Stimulated activated CD4-positive, alpha-beta T cell treated with anti-CD3 and anti-CD28 coated beads, Interleukin-4, amount 100 ng/mL, for 24 hours (primary cell): ENCODE measurements around the gene ROBO1.
"Not testable (repeated sequence)": the region's sequence is repeated elsewhere in the genome, so short reads cannot be mapped to it uniquely, and the experiment has no call there.

Experiments used
- DNase-seq: peaks from one replicate; pipeline ENCODE4 v3.0.0-alpha.2; 2020

ROBO1 gene

GRCh38 chr3:79767905-79768267, at the start of gene ROBO1:
Gene ROBO1 (minus strand): TSS chr3:79767998.
- no peak for DNase-seq

GRCh38 chr3:79817224-79817623, 49.4 kb upstream of the ROBO1 start:
- DNase-seq: no peak

GRCh38 chr3:79815478-79815877, 47.7 kb upstream of the ROBO1 start:
- no peak for DNase-seq

GRCh38 chr3:79810581-79810980, 42.8 kb upstream of the ROBO1 start:
- no peak for DNase-seq

- DNase-seq: no peak
These were observed 42.3 kb upstream of the ROBO1 start for GRCh38 chr3:79810092-79810491.

GRCh38 chr3:79809106-79809505, 41.3 kb upstream of the ROBO1 start:
- no peak for DNase-seq

GRCh38 chr3:79808515-79808914, 40.7 kb upstream of the ROBO1 start:
- DNase-seq: no peak

- not testable (repeated sequence) for DNase-seq
These were observed 22.4 kb upstream of the ROBO1 start for GRCh38 chr3:79790177-79790576.

- no peak for DNase-seq
These were observed 5.5 kb upstream of the ROBO1 start for GRCh38 chr3:79773291-79773690.

GRCh38 chr3:79769229-79769628, 1.4 kb upstream of the ROBO1 start:
- DNase-seq: no peak

- DNase-seq: no peak
These were observed 449 bp downstream of the ROBO1 start for GRCh38 chr3:79767194-79767904.

- DNase-seq: no peak
These were observed 1.2 kb downstream of the ROBO1 start for GRCh38 chr3:79766496-79767193.

- no peak for DNase-seq
These were observed 1.9 kb downstream of the ROBO1 start for GRCh38 chr3:79765911-79766310.

- DNase-seq: no peak
These were observed 6.4 kb downstream of the ROBO1 start for GRCh38 chr3:79761441-79761840.

- DNase-seq: no peak
These were observed 16.1 kb downstream of the ROBO1 start for GRCh38 chr3:79751703-79752102.

GRCh38 chr3:79737530-79737929, 30.3 kb downstream of the ROBO1 start:
- no peak for DNase-seq

GRCh38 chr3:79729096-79729495, 38.7 kb downstream of the ROBO1 start:
- DNase-seq: no peak

GRCh38 chr3:79726786-79727185, 41.0 kb downstream of the ROBO1 start:
- DNase-seq: no peak

GRCh38 chr3:79724206-79724605, 43.6 kb downstream of the ROBO1 start:
- no peak for DNase-seq

- DNase-seq: no peak
These were observed 77.7 kb downstream of the ROBO1 start for GRCh38 chr3:79690072-79690471.

GRCh38 chr3:79685108-79685507, 82.7 kb downstream of the ROBO1 start:
- DNase-seq: no peak

- DNase-seq: no peak
These were observed 83.8 kb downstream of the ROBO1 start for GRCh38 chr3:79684041-79684440.

- DNase-seq: no peak
These were observed 95.1 kb downstream of the ROBO1 start for GRCh38 chr3:79672731-79673130.

GRCh38 chr3:79672075-79672474, 95.7 kb downstream of the ROBO1 start:
- DNase-seq: no peak

- DNase-seq: no peak
These were observed 97.6 kb downstream of the ROBO1 start for GRCh38 chr3:79670178-79670577.
